Subcutaneous adipose tissue (tissue), 4 donors: ENCODE data around the gene DTYMK. TPM values are rescaled to one million over a fixed set of nuclear protein-coding genes. Genes with fewer than 3 reads are reported as not detected.

ENCODE experiments used
- total RNA-seq, 4 donors: library from RNA; depleted of rRNA; stranded (reverse); fragments of >200 nt; gene quantifications; one replicate each; pipeline ENCODE4 v1.1.0, GENCODE V29; 2016
- TF ChIP-seq, protein P1 (sequence below): fragments of 450-650 bp; IDR thresholded peaks from one replicate; pipeline ENCODE4 v1.5.1; 2016; ENCODE audit warnings: low read depth, mild to moderate bottlenecking, control low read depth, antibody characterized with exemption, moderate library complexity

The DTYMK gene
- total RNA-seq, 4 donors from 2014 or later, result 10.4 to 20.5 (median 17.2) TPM

DNA sequence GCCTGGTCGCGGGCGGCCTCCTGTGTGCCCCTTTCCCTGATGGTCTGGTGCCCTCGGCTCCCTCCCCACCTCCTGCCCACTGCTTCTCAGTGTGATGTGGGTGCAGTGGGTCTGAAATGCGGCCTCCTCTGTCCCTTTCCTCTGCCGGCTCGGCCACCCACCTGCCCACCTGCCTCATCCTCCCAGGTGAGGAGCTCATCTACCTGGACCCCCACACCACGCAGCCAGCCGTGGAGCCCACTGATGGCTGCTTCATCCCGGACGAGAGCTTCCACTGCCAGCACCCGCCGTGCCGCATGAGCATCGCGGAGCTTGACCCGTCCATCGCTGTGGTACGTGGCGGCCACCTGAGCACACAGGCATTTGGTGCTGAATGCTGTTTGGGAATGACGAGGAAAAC lies 18.3 kb downstream of the DTYMK start:
- TF ChIP-seq, protein P1, sequence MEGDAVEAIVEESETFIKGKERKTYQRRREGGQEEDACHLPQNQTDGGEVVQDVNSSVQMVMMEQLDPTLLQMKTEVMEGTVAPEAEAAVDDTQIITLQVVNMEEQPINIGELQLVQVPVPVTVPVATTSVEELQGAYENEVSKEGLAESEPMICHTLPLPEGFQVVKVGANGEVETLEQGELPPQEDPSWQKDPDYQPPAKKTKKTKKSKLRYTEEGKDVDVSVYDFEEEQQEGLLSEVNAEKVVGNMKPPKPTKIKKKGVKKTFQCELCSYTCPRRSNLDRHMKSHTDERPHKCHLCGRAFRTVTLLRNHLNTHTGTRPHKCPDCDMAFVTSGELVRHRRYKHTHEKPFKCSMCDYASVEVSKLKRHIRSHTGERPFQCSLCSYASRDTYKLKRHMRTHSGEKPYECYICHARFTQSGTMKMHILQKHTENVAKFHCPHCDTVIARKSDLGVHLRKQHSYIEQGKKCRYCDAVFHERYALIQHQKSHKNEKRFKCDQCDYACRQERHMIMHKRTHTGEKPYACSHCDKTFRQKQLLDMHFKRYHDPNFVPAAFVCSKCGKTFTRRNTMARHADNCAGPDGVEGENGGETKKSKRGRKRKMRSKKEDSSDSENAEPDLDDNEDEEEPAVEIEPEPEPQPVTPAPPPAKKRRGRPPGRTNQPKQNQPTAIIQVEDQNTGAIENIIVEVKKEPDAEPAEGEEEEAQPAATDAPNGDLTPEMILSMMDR, result no peak

DNA sequence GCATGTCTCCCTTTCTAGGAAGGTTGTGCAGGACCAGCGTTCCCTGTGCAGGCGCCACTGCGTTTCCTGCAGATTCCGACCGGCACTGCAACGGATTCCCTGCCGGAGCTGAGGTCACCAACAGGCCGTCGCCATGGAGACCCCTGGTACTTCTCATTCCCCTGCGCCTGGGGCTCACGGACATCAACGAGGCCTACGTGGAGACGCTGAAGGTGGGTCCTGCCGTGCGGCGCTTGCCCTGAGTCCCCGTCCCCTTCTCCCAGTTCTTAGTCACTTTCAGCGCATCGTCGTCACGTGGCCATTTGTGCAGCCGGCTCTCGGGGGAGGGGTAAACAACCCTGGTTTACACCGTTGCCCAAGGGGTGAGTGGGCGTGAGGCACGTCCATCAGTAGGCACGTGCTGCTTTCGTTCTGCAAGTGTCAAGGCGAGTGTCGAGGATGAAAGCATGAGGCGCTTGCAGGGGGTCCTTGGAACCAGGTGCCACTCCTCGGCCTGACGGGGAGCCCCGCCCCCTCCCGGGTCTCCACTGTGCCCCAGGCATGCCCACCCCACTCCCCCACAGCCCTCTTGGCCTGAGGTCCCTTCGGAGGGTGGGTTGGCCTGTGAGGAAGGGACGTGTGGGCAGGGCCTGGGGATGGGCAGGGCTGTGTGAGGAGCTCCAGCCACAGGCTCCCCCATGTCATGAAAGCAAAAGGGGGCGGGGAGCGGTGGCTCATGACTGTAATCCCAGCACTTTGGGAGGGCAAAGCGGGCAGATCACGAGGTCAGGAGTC lies 19.8 kb downstream of the DTYMK start:
- TF ChIP-seq, protein P1, result no peak

DNA sequence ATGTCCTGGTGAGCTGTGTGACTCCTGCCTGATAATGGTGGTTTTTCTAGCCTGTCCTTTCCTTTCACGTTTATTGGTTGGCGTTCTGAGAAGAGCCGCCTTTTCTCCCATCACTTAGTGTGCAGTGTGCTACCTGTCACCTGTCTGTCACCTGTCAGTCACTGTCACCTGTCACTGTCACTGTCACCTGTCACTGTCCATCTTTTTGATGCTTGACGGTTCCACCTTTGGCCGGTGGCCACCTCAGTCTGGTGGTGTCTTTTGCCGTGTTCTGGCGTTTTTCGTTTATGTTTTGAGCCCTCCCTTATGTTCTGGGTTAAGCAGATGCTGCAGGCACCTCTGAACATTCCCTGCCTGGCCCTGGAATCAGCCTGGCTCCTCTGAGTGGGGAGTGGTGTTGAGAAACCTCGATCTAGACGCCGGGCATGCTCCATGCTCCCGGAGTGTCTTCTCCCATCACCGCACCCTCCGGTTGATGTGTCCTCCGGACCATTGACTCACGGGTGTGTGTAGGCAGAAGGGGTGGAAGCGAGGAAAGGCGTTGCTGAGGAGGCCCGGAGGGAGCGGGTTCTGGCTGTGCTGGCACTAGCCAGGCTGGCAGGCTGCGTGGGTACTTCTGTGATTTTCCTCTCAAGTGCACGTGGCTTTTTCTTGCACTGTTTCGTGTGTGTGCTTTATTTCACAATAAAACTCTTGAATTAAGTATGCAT lies 20.7 kb downstream of the DTYMK start:
- TF ChIP-seq, protein P1, result no peak

DNA sequence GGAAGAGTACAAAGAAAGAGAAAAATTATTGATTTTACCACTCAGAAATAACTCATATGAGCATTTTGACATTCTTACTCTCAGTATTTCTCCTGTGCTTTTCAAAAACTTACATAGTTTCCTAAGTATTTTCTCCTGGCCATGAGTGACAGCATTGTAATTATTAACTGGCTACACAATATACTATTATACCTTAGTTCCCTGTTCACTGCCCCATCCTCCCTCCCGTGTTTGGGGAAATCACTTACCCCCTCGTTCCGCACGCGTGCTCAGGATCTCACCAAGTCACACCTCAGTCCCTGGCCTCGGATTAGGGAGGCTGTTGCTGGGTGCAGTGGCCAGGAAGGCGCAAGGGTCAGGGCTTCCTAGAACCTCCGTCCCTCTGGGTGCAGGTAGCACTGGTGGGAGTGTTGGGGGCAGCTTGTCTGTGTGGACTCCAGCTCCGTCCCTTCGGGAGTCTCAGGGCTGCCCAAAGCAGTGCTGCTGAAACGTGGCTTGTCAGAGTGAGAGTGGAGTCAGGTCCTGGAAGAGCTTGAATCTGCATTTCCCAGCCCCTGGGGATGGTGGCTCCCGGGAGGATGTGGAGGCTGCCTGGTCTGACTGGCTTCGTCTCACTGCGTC lies 25.9 kb downstream of the DTYMK start:
- TF ChIP-seq, protein P1, result no peak

DNA sequence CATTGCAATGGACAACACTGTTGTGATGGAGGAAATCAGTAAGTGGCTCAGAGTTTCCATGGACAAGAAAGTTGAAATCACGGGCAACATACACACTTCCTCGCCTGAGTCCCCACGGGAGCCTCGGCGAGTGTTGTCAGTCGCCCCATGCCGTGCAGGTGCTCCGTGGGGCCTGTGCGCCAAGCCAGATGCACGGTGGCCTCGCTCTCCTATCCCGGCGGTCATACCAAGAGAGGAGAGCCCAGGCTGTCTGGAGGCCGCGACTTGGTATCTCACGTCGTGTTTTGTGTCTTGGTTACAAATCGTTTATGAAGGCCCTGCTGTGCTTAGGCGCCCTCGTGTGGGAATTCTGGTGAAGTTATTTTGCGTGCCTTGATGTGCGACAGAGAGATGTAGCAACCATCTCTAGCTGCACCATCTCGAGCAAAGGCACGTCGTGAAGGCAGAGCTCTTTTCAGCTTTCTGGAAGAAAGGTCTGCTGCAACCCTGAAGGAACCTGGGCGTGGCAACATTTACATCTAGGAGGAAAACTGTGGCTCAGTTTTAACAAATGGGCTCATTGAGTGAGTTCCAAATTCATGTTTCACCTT lies 27.4 kb downstream of the DTYMK start:
- TF ChIP-seq, protein P1, result no peak

DNA sequence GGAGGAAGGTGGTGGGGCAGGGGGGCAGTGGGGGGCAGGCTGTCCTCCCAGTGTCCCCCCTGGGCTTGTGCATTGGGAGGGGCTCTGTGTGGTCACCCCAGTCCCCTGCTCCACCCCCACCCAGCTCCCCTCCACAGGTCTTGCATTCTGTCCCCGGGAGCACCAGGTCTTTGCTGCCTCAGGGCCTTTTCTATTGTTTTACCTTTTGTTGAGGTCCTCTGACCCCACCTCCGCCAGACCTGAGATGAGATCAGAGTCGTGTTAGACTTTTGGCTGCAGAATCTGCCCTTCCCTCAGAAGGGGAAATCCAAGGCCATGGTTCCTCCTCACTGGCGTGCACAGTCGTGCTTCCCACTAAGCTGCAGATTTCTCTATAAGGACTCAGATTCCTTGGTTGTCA lies 28.3 kb downstream of the DTYMK start:
- TF ChIP-seq, protein P1, result no peak
